ENCODE results near the gene STIM2. TPM values are rescaled to one million over a fixed set of nuclear protein-coding genes. Genes with fewer than 3 reads are reported as not detected.

Gene STIM2
- polyA plus RNA-seq, 3 donors from 2014 or later = 19.1 to 38.1 (median 24.6) TPM

DNA sequence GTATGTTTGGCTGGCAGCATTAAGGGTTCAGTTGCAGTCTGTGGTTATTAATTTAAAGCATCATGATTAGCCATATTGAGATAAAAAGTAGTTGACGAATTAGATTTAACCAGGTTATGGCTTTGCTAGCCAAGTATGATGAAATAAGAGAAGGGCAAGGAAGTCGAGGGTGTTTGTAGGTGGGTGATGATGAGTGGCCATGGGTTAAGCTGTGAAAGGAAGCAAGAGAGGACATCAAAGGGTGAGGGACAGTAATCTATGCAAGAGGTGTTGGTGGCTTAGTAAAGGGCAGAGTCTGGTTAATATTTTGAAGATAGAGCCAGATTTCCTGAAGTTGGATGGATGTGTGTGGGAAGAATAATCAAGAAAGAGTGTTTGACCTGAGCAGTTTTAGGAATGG is 44.5 kb downstream of the STIM2 start:
- peak overlapping the region; percentile 1 to 60 (median 42) for H3K4me3 Mint-ChIP-seq
- DNase-seq = peak; percentile 54 to 57 (median 55)
- no peaks in the 10 kb centered on the region for H3K36me3 Mint-ChIP-seq
- no peaks in the 10 kb centered on the region for H3K9me3 Mint-ChIP-seq
- peaks cover 0 to 2% (median 0%) of the 10 kb centered on the region in 3 donors for H3K27me3 Mint-ChIP-seq (ENCODE audit: low read depth in 3 of 3)
- peak overlapping the region; percentile 11 to 79 (median 66) for H3K27ac Mint-ChIP-seq
- peaks cover 73 to 95% of the 10 kb centered on the region in 2 donors for H3K4me1 Mint-ChIP-seq

DNA sequence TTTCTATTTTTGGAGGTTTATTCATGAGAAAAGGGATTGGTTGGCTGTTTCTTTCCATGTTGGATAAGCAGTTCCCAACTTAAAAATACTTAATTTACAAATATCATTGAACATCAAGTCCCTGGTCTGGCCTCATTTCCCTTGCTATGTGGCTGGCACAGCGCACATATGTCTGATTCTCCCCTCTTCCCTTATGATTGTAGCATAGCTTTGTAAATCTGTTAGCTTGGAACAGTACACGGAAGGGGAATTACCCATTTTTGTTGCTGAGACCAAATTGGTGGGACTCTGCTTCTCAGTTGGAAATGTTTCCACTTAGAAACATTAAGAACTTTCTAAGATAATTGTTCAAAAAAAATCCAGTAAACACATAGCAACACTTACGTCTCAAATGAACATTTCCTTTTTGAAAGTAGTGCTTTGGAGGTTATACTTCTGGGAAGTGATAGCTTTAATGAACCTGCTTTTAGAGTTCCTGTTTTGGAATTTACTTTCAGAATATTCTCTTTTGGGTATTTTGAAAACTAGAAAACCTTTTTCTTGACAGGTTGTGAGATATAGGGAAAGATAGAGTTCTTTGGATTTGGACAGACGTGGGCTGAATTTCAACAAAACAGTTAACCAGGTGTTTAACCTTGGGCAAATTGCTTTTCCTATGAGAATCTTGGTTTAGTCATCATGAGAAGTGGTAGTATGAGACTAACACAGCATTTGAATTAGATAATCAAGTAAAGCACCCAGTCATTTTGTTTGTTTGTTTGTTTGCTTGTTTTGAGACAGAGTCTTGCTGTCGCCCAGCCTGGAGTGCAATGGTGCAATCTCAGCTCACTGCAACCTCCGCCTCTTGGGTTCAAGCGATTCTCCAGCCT is 47.3 kb downstream of the STIM2 start:
- peak overlapping the region in 1 of 5 donors; percentile 13 for H3K4me3 Mint-ChIP-seq
- DNase-seq = no peak
- H3K27ac Mint-ChIP-seq = peak overlapping the region in 5 of 6 donors; percentile 15 to 68 (median 65)
- H3K27me3 Mint-ChIP-seq (ENCODE audit: low read depth in 3 of 3) = peaks cover 0 to 2% (median 0%) of the 10 kb centered on the region in 3 donors
- H3K4me1 Mint-ChIP-seq = peaks cover 76 to 97% of the 10 kb centered on the region in 2 donors
- H3K9me3 Mint-ChIP-seq = no peaks in the 10 kb centered on the region
- no peaks in the 10 kb centered on the region for H3K36me3 Mint-ChIP-seq

DNA sequence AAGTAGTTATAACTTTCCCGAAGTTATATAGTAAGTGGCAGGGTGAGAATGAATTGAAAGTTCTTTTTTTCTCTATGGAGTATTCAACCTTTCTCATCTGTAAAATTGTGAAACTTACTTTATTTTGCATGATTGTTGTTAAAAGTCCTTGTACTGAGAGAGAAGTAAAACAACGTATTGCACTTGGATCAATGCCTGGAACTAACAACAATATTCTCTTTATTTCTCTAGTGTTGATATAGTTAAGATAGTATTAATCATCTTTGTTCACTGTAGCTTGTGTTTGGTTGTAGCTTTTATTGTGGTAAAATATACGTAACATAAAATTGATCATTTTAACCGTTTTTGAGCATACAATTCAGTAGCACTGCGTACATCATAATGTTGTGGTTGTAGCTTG is 48.7 kb downstream of the STIM2 start:
- DNase-seq = no peak
- Mint-ChIP-seq H3K4me3 (no peak overlapping the region), H3K9me3 (no peaks in the 10 kb centered on the region), H3K4me1 (peaks cover 71 to 97% of the 10 kb centered on the region in 2 donors), H3K27ac (no peak overlapping the region), H3K27me3 (ENCODE audit: low read depth in 3 of 3) (peaks cover 0 to 2% (median 0%) of the 10 kb centered on the region in 3 donors), H3K36me3 (no peaks in the 10 kb centered on the region)

DNA sequence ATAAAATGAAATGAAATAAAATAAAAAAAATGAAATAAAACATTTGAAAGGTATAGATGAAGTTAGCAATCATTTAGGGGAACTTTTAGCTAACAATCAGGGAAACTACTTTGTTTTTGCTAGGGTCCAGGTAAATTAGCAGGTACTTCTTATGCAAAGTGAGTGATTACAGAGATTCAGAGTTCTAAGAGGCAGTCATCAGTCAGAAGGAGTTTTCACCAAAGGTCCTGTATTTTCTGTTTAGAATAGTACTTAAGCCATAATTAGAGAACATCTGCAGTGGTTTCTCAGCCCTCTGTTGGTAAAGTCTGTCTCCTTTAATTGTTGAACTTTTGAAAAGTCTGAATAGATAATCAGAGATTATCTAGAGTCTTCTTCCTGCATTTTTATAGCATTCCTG is 50.6 kb downstream of the STIM2 start:
- Mint-ChIP-seq H3K27me3 (ENCODE audit: low read depth in 3 of 3) (no peaks in the 10 kb centered on the region), H3K9me3 (no peaks in the 10 kb centered on the region), H3K36me3 (no peaks in the 10 kb centered on the region), H3K27ac (peak overlapping the region; percentile 38 to 95 (median 88)), H3K4me3 (peak overlapping the region in 1 of 5 donors; percentile 80), H3K4me1 (peaks cover 71 to 95% of the 10 kb centered on the region in 2 donors)
- DNase-seq = no peak

DNA sequence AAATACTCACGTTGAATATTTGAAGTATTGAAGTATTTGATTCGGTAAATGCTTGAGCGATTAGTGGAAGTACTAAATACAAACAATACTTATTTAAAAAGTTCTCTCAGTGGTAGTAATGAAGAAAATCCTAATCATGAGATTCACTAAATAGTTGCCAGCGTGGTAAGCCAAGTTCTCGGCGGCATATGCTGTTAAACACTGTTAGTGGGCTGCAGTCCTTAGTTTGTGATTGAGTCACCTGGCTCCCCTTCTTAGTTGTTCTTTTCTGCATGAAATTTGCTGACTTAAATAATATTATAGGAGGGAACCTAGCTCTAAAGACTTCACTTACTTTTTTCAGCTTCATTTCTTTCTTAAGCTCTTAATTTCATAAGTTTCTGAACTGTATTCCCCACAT is 51.4 kb downstream of the STIM2 start:
- H3K27me3 Mint-ChIP-seq (ENCODE audit: low read depth in 3 of 3) = no peaks in the 10 kb centered on the region
- DNase-seq = no peak
- peak overlapping the region; percentile 40 to 80 (median 71) for H3K4me3 Mint-ChIP-seq
- H3K9me3 Mint-ChIP-seq = no peaks in the 10 kb centered on the region
- H3K36me3 Mint-ChIP-seq = no peaks in the 10 kb centered on the region
- H3K4me1 Mint-ChIP-seq = peaks cover 75 to 96% of the 10 kb centered on the region in 2 donors
- H3K27ac Mint-ChIP-seq = peak overlapping the region in 5 of 6 donors; percentile 86 to 95 (median 92)

- H3K27ac Mint-ChIP-seq = peak overlapping the region; percentile 86 to 97 (median 94)
- H3K9me3 Mint-ChIP-seq = no peaks in the 10 kb centered on the region
- peaks cover 76 to 96% of the 10 kb centered on the region in 2 donors for H3K4me1 Mint-ChIP-seq
- H3K27me3 Mint-ChIP-seq (ENCODE audit: low read depth in 3 of 3) = no peaks in the 10 kb centered on the region
- H3K4me3 Mint-ChIP-seq = peak overlapping the region; percentile 40 to 80 (median 71)
- DNase-seq = peak; percentile 30 to 44 (median 38)
- no peaks in the 10 kb centered on the region for H3K36me3 Mint-ChIP-seq
Measured at GRCh38 chr4:26912810-26913209, 52.2 kb downstream of the STIM2 start.

GRCh38 chr4:26916195-26916594 is 55.6 kb downstream of the STIM2 start:
- DNase-seq = no peak

DNA sequence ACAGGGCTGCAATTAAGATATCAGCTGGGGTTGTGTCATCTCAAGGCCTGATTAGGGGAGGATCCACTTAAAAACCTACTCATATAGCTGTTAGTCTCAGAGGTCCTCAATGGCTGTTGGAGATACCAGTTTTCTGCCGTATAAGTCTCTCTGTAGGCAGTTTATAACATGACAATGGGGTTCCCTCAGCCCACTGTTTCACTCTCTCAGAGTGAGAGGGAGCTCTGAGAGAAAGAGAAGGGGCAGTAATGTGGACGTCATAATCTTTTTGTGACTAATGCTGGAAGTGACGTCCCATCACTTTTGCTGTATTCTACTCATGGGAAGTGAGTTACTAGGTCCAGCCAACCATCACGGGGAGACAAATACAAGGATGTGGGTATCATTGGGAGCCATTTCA is 70.3 kb downstream of the STIM2 start:
- H3K4me3 Mint-ChIP-seq = no peak overlapping the region
- peaks cover 38 to 60% of the 10 kb centered on the region in 2 donors for H3K4me1 Mint-ChIP-seq
- H3K27me3 Mint-ChIP-seq (ENCODE audit: low read depth in 3 of 3) = no peaks in the 10 kb centered on the region
- H3K9me3 Mint-ChIP-seq = no peaks in the 10 kb centered on the region
- H3K36me3 Mint-ChIP-seq = no peaks in the 10 kb centered on the region
- peak overlapping the region in 4 of 6 donors; percentile 8 to 75 (median 36) for H3K27ac Mint-ChIP-seq
- DNase-seq = no peak

More at GRCh38 chr4:26916195-26916594, 55.6 kb downstream of the STIM2 start:
- H3K27me3 Mint-ChIP-seq (ENCODE audit: low read depth in 3 of 3) = no peaks in the 10 kb centered on the region
- peaks cover 6 to 14% (median 14%) of the 10 kb centered on the region in 3 donors for H3K36me3 Mint-ChIP-seq
- H3K4me1 Mint-ChIP-seq = peaks cover 63 to 93% of the 10 kb centered on the region in 2 donors
- H3K4me3 Mint-ChIP-seq = no peak overlapping the region
- peak overlapping the region; percentile 34 to 78 (median 60) for H3K27ac Mint-ChIP-seq
- no peaks in the 10 kb centered on the region for H3K9me3 Mint-ChIP-seq

DNA sequence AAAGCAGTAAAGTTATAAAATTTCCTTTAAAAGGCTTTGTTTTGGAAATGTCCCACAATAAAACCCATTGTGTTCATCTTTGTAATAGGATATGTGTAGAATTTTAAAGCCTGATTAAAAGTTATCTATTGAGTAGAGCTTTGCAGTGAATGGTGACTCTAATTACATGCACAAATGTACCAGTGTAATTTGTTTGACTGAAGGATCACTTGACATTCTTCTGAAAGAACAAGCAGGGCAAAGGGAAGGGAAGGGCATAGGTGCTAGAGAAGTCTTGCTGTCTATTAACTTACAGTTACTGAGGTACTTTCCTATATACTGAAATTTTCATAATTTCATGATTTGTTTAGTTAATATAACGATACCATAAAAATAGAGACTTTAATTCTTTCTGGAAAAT is 70.8 kb downstream of the STIM2 start:
- no peak for DNase-seq
- no peak overlapping the region for H3K4me3 Mint-ChIP-seq
- H3K9me3 Mint-ChIP-seq = no peaks in the 10 kb centered on the region
- no peaks in the 10 kb centered on the region for H3K27me3 Mint-ChIP-seq (ENCODE audit: low read depth in 3 of 3)
- H3K4me1 Mint-ChIP-seq = peaks cover 42 to 65% of the 10 kb centered on the region in 2 donors
- peak overlapping the region in 3 of 6 donors; percentile 37 to 60 (median 51) for H3K27ac Mint-ChIP-seq
- H3K36me3 Mint-ChIP-seq = no peaks in the 10 kb centered on the region

- Mint-ChIP-seq H3K36me3 (no peaks in the 10 kb centered on the region), H3K27ac (peak overlapping the region in 1 of 6 donors; percentile 24), H3K4me3 (no peak overlapping the region), H3K4me1 (peaks cover 47 to 70% of the 10 kb centered on the region in 2 donors), H3K27me3 (ENCODE audit: low read depth in 3 of 3) (no peaks in the 10 kb centered on the region), H3K9me3 (no peaks in the 10 kb centered on the region)
- DNase-seq = no peak
Measured at GRCh38 chr4:26931966-26932365, 71.3 kb downstream of the STIM2 start.

GRCh38 chr4:26935397-26935796 is 74.8 kb downstream of the STIM2 start:
- DNase-seq = no peak
- peaks cover 61 to 85% of the 10 kb centered on the region in 2 donors for H3K4me1 Mint-ChIP-seq

GRCh38 chr4:26936284-26937065 is 75.8 kb downstream of the STIM2 start:
- H3K27me3 Mint-ChIP-seq (ENCODE audit: low read depth in 3 of 3) = no peaks in the 10 kb centered on the region
- peak overlapping the region in 3 of 5 donors; percentile 0 to 10 (median 1) for H3K4me3 Mint-ChIP-seq
- H3K4me1 Mint-ChIP-seq = peaks cover 64 to 85% of the 10 kb centered on the region in 2 donors
- no peaks in the 10 kb centered on the region for H3K9me3 Mint-ChIP-seq
- H3K36me3 Mint-ChIP-seq = no peaks in the 10 kb centered on the region
- no peak for DNase-seq
- peak overlapping the region; percentile 2 to 82 (median 36) for H3K27ac Mint-ChIP-seq

More at GRCh38 chr4:26935397-26935796, 74.8 kb downstream of the STIM2 start:
- no peaks in the 10 kb centered on the region for H3K36me3 Mint-ChIP-seq
- peak overlapping the region in 5 of 6 donors; percentile 1 to 55 (median 37) for H3K27ac Mint-ChIP-seq
- H3K9me3 Mint-ChIP-seq = no peaks in the 10 kb centered on the region
- no peak overlapping the region for H3K4me3 Mint-ChIP-seq
- H3K27me3 Mint-ChIP-seq (ENCODE audit: low read depth in 3 of 3) = no peaks in the 10 kb centered on the region

DNA sequence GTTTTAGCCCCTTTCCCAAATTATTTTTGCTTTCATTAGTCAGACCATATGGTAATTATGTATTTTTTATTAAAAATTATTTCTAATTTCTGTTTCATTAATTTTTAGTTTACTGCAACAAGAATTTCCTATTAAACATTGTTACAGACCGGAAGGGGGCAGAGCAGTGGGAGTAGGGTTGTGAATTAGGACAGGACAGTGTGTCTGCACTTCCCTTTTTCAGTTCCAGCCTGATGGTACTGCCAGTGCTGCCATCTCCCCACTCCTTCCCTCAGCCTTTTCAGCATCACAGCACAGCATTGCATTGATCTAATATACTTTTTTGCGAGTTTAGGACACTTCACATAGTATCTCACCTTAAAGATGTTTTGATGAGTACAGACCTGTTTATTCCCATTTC is 76.5 kb downstream of the STIM2 start:
- no peak for DNase-seq
- peak overlapping the region in 2 of 6 donors; percentile 23 to 58 for H3K27ac Mint-ChIP-seq
- H3K9me3 Mint-ChIP-seq = no peaks in the 10 kb centered on the region
- no peaks in the 10 kb centered on the region for H3K27me3 Mint-ChIP-seq (ENCODE audit: low read depth in 3 of 3)
- H3K4me3 Mint-ChIP-seq = peak overlapping the region in 1 of 5 donors; percentile 36
- no peaks in the 10 kb centered on the region for H3K36me3 Mint-ChIP-seq
- H3K4me1 Mint-ChIP-seq = peaks cover 65 to 85% of the 10 kb centered on the region in 2 donors
